Activated CD4-positive, alpha-beta memory T cell treated with anti-CD3 and anti-CD28 coated beads, Interleukin-2, amount 10 ng/mL, durations not matched to agents 7 days and 5 days (primary cell): Measurements from ENCODE around the gene PPP1R9A. TPM values are rescaled to one million over a fixed set of nuclear protein-coding genes. Genes with fewer than 3 reads are reported as not detected.

Experiments used
- CTCF ChIA-PET: fragments of 350-600 bp; sonication (Branson Sonifier 250); formaldehyde crosslinking; loops from one replicate; lab custom pipeline; 2021; ENCODE audit warnings: antibody characterized with exemption, inconsistent platforms; lab: Charles Lee
- POLR2A ChIA-PET: fragments of 350-600 bp; sonication (Branson Sonifier 250); formaldehyde crosslinking; loops from one replicate; lab custom pipeline; 2021; ENCODE audit warnings: antibody characterized with exemption; lab: Charles Lee
- DNase-seq: peaks from one replicate; pipeline ENCODE4 v3.0.0-alpha.2; 2020
- H3K27ac Mint-ChIP-seq: one replicate; pipeline ENCODE4 v1.8.0; 2021; ENCODE audit warnings: mild to moderate bottlenecking, mixed read lengths
- H3K27me3 Mint-ChIP-seq: one replicate; pipeline ENCODE4 v1.8.0; 2021; ENCODE audit warnings: mixed read lengths
- H3K36me3 Mint-ChIP-seq: one replicate; pipeline ENCODE4 v1.8.0; 2021; ENCODE audit warnings: low read depth, mixed read lengths
- H3K4me1 Mint-ChIP-seq: one replicate; pipeline ENCODE4 v1.8.0; 2021; ENCODE audit warnings: mixed read lengths
- H3K4me3 Mint-ChIP-seq: one replicate; pipeline ENCODE4 v1.8.0; 2021; ENCODE audit warnings: mild to moderate bottlenecking, mixed read lengths
- H3K9me3 Mint-ChIP-seq: one replicate; pipeline ENCODE4 v1.8.0; 2021; ENCODE audit warnings: mixed read lengths
- total RNA-seq, 2 experiments: library from RNA; stranded (reverse); gene quantifications; one replicate each; pipeline ENCODE4 v1.2.3, GENCODE V29; 2021

PPP1R9A gene
- total RNA-seq, 2 experiments from 2014 or later = not detected

DNA sequence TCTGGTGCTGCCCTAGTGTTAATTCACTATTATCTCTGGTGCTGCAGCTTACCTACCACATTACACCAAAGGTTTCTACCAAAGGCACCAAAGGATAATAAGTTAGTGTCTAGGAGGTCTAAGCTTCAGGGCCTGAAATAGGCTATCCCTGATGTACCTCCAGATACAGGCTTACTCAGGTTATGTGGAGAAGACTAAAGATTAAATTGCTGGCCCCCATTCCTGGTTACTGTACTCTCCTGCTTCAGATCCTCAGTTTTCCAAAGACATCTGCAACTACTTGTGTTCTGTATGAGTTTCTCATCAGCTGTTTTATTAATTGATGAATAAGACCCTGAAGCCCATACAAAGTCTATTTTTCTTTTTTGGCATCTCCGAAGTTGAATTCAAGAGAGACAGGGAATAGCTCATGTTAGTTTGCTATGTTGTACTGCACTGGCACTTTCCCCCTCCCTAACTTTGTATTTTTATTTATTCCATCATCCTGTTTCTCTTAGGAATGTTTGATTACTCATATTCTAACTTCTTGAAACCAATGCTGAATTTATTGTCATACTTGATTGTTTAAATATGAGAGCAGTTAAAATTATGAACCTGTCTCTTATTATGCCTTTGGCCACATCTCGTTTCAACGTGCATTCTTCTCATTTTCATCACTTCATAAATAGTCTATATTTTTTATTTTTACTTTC is 331.0 kb downstream of the PPP1R9A start:
- no peaks in the 10 kb centered on the region for H3K36me3 Mint-ChIP-seq
- H3K27ac Mint-ChIP-seq = no peak overlapping the region
- no peaks in the 10 kb centered on the region for H3K4me1 Mint-ChIP-seq
- DNase-seq = no peak
- ChIA-PET POLR2A (no interaction called here), CTCF (no interaction called here)
- H3K9me3 Mint-ChIP-seq = no peaks in the 10 kb centered on the region
- H3K27me3 Mint-ChIP-seq = peaks cover 1% of the 10 kb centered on the region
- no peak overlapping the region for H3K4me3 Mint-ChIP-seq

DNA sequence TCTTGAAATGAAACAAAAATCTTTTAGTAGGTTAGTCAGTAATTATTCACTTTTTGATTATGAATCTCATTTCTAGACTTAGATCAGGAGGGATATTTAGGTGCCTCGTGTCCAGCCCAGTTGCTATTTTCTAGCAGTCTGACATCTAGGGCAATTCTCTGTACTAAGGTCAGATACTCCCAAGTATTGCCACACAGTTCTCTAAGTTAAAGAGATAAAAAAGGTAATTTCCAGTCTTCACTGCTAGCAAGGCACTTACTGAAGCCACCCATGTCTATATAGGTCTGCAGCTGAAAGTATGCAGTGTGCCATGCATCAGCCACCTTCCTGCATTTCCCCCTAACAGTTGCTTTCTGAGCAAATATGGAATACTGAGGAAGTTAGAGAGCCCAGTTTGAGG is 333.5 kb downstream of the PPP1R9A start:
- Mint-ChIP-seq H3K27me3 (peaks cover 1% of the 10 kb centered on the region), H3K36me3 (no peaks in the 10 kb centered on the region), H3K4me1 (no peaks in the 10 kb centered on the region), H3K9me3 (no peaks in the 10 kb centered on the region), H3K4me3 (no peak overlapping the region), H3K27ac (no peak overlapping the region)
- CTCF ChIA-PET = no interaction called here
- POLR2A ChIA-PET = no interaction called here
- DNase-seq = no peak

DNA sequence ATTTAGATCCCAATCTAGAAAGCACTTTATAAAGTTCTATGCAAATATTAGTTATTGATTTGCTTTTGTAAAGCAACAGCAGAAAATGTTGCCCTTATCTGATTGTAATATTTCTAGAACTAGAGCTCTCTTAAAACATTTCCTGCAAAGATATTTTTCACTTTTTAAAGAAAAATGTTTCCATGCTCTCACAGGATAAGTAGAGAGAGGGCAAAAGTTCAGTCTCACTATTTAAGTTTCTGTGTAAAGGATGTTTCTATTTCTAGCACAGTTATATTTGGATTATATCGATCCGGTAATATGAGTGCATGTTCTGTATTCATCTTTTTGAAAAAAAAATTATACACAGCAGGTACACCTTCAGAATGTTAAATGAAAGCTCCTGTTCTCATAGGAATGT is 334.9 kb downstream of the PPP1R9A start:
- no peak for DNase-seq
- Mint-ChIP-seq H3K27me3 (peaks cover 1% of the 10 kb centered on the region), H3K36me3 (no peaks in the 10 kb centered on the region), H3K4me3 (no peak overlapping the region), H3K9me3 (no peaks in the 10 kb centered on the region), H3K27ac (no peak overlapping the region), H3K4me1 (no peaks in the 10 kb centered on the region)
- ChIA-PET CTCF (no interaction called here), POLR2A (no interaction called here)

GRCh38 chr7:95244616-95245015 is 337.2 kb downstream of the PPP1R9A start:
- POLR2A ChIA-PET = no interaction called here

DNA sequence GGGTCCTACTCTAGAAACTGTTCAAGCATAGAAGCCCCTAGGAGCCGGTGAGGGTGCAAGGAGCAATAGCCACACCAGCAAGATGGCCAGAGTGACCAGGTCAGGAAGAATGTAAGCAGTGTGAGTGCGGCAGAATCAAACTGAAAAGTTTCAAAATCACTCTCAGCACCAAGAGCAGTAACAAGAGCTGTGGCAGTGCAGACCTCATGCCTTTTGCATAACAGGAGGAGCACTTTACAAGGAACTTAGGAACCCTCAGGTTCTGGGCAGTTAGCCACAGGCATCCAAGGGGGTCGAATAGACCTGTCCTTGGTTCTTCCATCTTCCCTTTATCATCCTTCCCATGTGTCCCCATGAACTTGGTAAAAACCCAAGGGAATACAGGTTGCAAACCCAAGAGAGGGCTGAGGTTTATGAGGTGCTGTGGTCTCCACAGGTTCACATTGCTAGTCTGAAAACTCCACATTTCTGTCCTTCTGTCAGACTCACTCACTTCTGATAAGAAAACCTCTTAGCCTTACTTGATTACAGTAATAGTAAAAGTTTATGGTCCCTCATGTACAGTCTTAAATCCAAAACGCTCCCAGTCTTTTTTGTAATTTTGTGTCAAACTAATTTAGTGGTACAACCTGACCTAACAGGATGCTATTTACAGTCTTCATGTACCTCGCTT is 338.6 kb downstream of the PPP1R9A start:
- DNase-seq = no peak
- no peaks in the 10 kb centered on the region for H3K36me3 Mint-ChIP-seq
- H3K9me3 Mint-ChIP-seq = no peaks in the 10 kb centered on the region
- peaks cover 1% of the 10 kb centered on the region for H3K27me3 Mint-ChIP-seq
- no peaks in the 10 kb centered on the region for H3K4me1 Mint-ChIP-seq
- no peak overlapping the region for H3K27ac Mint-ChIP-seq
- no peak overlapping the region for H3K4me3 Mint-ChIP-seq
- ChIA-PET POLR2A (no interaction called here), CTCF (no interaction called here)

More at GRCh38 chr7:95244616-95245015, 337.2 kb downstream of the PPP1R9A start:
- Mint-ChIP-seq H3K9me3 (no peaks in the 10 kb centered on the region), H3K36me3 (no peaks in the 10 kb centered on the region), H3K4me3 (no peak overlapping the region), H3K4me1 (no peaks in the 10 kb centered on the region), H3K27ac (no peak overlapping the region), H3K27me3 (peaks cover 1% of the 10 kb centered on the region)
- CTCF ChIA-PET = no interaction called here
- DNase-seq = no peak

DNA sequence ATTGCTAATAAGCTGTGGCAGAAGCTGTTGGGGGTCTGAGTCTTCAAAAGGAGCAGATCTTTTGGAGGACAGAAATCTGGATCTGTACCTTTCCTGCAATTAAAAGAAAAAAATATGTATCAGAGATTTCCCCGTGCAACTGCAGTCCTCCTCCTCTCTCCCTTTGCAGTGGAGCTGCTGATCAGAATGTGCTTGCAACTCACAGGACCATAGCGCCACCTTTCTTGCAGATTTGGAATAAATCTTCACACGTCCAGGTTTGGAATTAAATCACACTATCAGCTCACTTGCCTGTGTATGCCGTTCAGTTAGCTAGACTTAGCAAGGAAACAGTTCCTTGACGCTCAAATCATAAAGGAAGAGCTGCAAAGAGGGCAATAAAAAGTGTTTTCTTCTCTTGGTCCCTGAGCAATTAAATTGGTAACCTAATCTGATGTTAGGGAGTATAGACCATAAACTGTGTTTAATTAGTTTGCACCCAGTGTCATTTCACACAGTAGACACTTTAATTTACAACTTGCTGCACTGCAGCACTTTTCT is 339.5 kb downstream of the PPP1R9A start:
- ChIA-PET POLR2A (no interaction called here), CTCF (interaction anchor here (1.1 kb wide), 1 partner anchor 798 kb away, joined by 6 read pairs; no protein-coding TSS in a partner anchor)
- Mint-ChIP-seq H3K4me1 (no peaks in the 10 kb centered on the region), H3K27ac (no peak overlapping the region), H3K4me3 (no peak overlapping the region), H3K9me3 (no peaks in the 10 kb centered on the region), H3K36me3 (no peaks in the 10 kb centered on the region), H3K27me3 (peaks cover under 1% of the 10 kb centered on the region)
- peak; percentile 16 for DNase-seq

DNA sequence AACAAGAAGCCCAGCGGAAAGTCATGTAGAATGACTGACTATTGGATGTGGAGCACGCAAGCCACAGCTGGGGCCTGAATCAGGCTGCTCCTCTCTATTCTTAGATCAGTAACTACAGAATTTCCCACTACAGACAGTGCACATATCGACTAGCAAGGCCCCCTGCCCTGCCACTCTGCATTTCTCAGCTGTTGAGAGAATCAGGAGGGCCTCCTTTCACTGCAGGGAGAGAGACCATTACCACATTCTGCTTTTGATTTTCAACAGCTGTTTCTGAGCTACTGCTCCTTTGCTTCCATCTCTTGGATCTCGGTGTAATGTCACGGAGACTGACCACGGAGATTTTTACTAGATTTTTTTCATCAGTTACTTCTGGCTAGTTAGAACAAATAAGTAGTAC is 343.2 kb downstream of the PPP1R9A start:
- DNase-seq = no peak
- POLR2A ChIA-PET = no interaction called here
- H3K4me3 Mint-ChIP-seq = no peak overlapping the region

GRCh38 chr7:95251966-95252365 is 344.6 kb downstream of the PPP1R9A start:
- no peaks in the 10 kb centered on the region for H3K9me3 Mint-ChIP-seq
- no peak overlapping the region for H3K27ac Mint-ChIP-seq
- CTCF ChIA-PET = no interaction called here
- no peaks in the 10 kb centered on the region for H3K27me3 Mint-ChIP-seq
- no peaks in the 10 kb centered on the region for H3K36me3 Mint-ChIP-seq
- POLR2A ChIA-PET = no interaction called here
- DNase-seq = no peak
- no peaks in the 10 kb centered on the region for H3K4me1 Mint-ChIP-seq
- H3K4me3 Mint-ChIP-seq = no peak overlapping the region

More for the DNA sequence above, 343.2 kb downstream of the PPP1R9A start:
- H3K27ac Mint-ChIP-seq = no peak overlapping the region
- H3K27me3 Mint-ChIP-seq = no peaks in the 10 kb centered on the region
- H3K4me1 Mint-ChIP-seq = no peaks in the 10 kb centered on the region
- H3K36me3 Mint-ChIP-seq = no peaks in the 10 kb centered on the region
- H3K9me3 Mint-ChIP-seq = no peaks in the 10 kb centered on the region
- CTCF ChIA-PET = interaction anchor here (1.6 kb wide), 1 partner anchor 801 kb away, joined by 3 read pairs; no protein-coding TSS in a partner anchor

GRCh38 chr7:95253986-95254385 is 346.6 kb downstream of the PPP1R9A start:
- Mint-ChIP-seq H3K4me1 (no peaks in the 10 kb centered on the region), H3K4me3 (no peak overlapping the region), H3K27ac (no peak overlapping the region), H3K27me3 (no peaks in the 10 kb centered on the region), H3K9me3 (no peaks in the 10 kb centered on the region), H3K36me3 (no peaks in the 10 kb centered on the region)
- CTCF ChIA-PET = no interaction called here
- POLR2A ChIA-PET = no interaction called here
- DNase-seq = no peak

- POLR2A ChIA-PET = no interaction called here
- Mint-ChIP-seq H3K27me3 (no peaks in the 10 kb centered on the region), H3K27ac (no peak overlapping the region), H3K4me3 (no peak overlapping the region), H3K9me3 (no peaks in the 10 kb centered on the region), H3K36me3 (no peaks in the 10 kb centered on the region), H3K4me1 (no peaks in the 10 kb centered on the region)
- CTCF ChIA-PET = no interaction called here
- DNase-seq = no peak
These were observed 348.3 kb downstream of the PPP1R9A start for GRCh38 chr7:95255691-95256090.

GRCh38 chr7:95261895-95262415 is 354.6 kb downstream of the PPP1R9A start:
- H3K27ac Mint-ChIP-seq = no peak overlapping the region
- no peaks in the 10 kb centered on the region for H3K27me3 Mint-ChIP-seq

DNA sequence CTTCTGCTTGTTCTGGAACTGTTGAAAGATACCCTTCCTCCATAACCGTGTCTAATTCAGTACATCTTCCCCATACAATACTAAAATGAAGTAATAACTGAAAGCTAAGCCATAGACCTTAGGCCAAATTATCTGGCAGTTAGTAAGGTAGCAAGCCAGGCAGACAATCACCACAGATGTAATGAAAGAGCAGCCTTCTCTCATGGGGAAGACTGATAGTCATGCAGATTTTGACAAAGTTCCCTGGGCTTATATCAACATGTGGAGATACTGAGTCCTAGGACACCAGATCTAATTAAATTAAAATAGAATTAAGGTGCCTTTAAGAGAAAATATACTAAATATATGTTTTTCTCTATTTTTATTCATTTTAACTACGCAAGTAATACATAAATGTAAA is 355.5 kb downstream of the PPP1R9A start:
- ChIA-PET CTCF (no interaction called here), POLR2A (no interaction called here)
- H3K27ac Mint-ChIP-seq = no peak overlapping the region
- H3K27me3 Mint-ChIP-seq = no peaks in the 10 kb centered on the region
- no peak for DNase-seq
- no peak overlapping the region for H3K4me3 Mint-ChIP-seq
- no peaks in the 10 kb centered on the region for H3K9me3 Mint-ChIP-seq
- H3K4me1 Mint-ChIP-seq = no peaks in the 10 kb centered on the region
- H3K36me3 Mint-ChIP-seq = no peaks in the 10 kb centered on the region

More at GRCh38 chr7:95261895-95262415, 354.6 kb downstream of the PPP1R9A start:
- H3K4me1 Mint-ChIP-seq = no peaks in the 10 kb centered on the region
- no peak for DNase-seq
- ChIA-PET CTCF (no interaction called here), POLR2A (no interaction called here)
- H3K4me3 Mint-ChIP-seq = no peak overlapping the region
- no peaks in the 10 kb centered on the region for H3K36me3 Mint-ChIP-seq
- no peaks in the 10 kb centered on the region for H3K9me3 Mint-ChIP-seq

- Mint-ChIP-seq H3K9me3 (no peaks in the 10 kb centered on the region), H3K4me3 (no peak overlapping the region), H3K27ac (no peak overlapping the region), H3K36me3 (no peaks in the 10 kb centered on the region), H3K4me1 (no peaks in the 10 kb centered on the region), H3K27me3 (no peaks in the 10 kb centered on the region)
- CTCF ChIA-PET = no interaction called here
- DNase-seq = no peak
- POLR2A ChIA-PET = no interaction called here
These were observed 356.5 kb downstream of the PPP1R9A start for GRCh38 chr7:95263785-95264362.
